Measurements from ENCODE around the gene ANKH.

GRCh38 chr5:14900693-14901461 is 29.3 kb upstream of the ANKH start:
- TF ChIP-seq, protein P1, sequence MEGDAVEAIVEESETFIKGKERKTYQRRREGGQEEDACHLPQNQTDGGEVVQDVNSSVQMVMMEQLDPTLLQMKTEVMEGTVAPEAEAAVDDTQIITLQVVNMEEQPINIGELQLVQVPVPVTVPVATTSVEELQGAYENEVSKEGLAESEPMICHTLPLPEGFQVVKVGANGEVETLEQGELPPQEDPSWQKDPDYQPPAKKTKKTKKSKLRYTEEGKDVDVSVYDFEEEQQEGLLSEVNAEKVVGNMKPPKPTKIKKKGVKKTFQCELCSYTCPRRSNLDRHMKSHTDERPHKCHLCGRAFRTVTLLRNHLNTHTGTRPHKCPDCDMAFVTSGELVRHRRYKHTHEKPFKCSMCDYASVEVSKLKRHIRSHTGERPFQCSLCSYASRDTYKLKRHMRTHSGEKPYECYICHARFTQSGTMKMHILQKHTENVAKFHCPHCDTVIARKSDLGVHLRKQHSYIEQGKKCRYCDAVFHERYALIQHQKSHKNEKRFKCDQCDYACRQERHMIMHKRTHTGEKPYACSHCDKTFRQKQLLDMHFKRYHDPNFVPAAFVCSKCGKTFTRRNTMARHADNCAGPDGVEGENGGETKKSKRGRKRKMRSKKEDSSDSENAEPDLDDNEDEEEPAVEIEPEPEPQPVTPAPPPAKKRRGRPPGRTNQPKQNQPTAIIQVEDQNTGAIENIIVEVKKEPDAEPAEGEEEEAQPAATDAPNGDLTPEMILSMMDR (IDR thresholded peaks at IDR 0.05; ENCODE audit: low read depth, low read length, poor library complexity, severe bottlenecking) = no peak
- TF ChIP-seq EZH2phosphoT487 (IDR thresholded peaks at IDR 0.05; ENCODE audit: borderline replicate concordance, low read length) = no peak

All from DOHH2 (cell line).